Cardiac muscle cell (in vitro differentiated cells and primary cell): ENCODE results near the gene TMEM150A. TPM values are rescaled to one million over a fixed set of nuclear protein-coding genes. Genes with fewer than 3 reads are reported as not detected.
"Not testable (repeated sequence)": the region's sequence is repeated elsewhere in the genome, so short reads cannot be mapped to it uniquely, and the experiment has no call there.

Experiments
- DNase-seq, 2 donors: peaks; one replicate each; pipeline versions ENCODE4 v3.0.0 to v3.0.0-alpha.2; 2010 to 2017; ENCODE audit warnings: low read depth in 1 of 2, low spot score in 1 of 2
- H3K27ac ChIP-seq: fragments of 200-600 bp; sonication (generic); 2 replicates; pipeline ENCODE4 v1.5.1; 2016
- H3K27me3 ChIP-seq: fragments of 200-600 bp; sonication (generic); 2 replicates; pipeline ENCODE4 v1.6.0; 2016; ENCODE audit warnings: control low read depth
- H3K36me3 ChIP-seq: fragments of 200-600 bp; sonication (generic); 2 replicates; pipeline ENCODE4 v1.5.1; 2016; ENCODE audit warnings: control low read depth
- H3K4me1 ChIP-seq: fragments of 200-600 bp; sonication (generic); 2 replicates; pipeline ENCODE4 v1.8.1; 2017; ENCODE audit warnings: low read depth, mild to moderate bottlenecking, mixed run types
- H3K4me3 ChIP-seq: fragments of 200-600 bp; sonication (generic); 2 replicates; pipeline ENCODE4 v1.5.1; 2016; ENCODE audit warnings: mild to moderate bottlenecking
- H3K9me3 ChIP-seq: fragments of 200-600 bp; sonication (generic); 2 replicates; pipeline ENCODE4 v1.5.1; 2017; ENCODE audit warnings: low read depth, mild to moderate bottlenecking, control low read depth
- polyA plus RNA-seq: library from polyadenylated mRNA; unstranded; fragments of >200 nt; fragmentation: Nextera tagmentation; extraction: Ambion mirVana; gene quantifications from 2 replicates; pipeline ENCODE4 v1.2.1, GENCODE V29; 2016
- total RNA-seq: library from RNA; depleted of rRNA; stranded (reverse); fragments of >200 nt; gene quantifications from 2 replicates; pipeline ENCODE4 v1.2.3, GENCODE V29; 2016
- TF ChIP-seq, protein P1 (sequence below): IDR thresholded peaks from 2 replicates; pipeline ENCODE4 v1.5.1; 2012; ENCODE audit warnings: low read depth, mild to moderate bottlenecking, low read length

TMEM150A gene
- total and polyA plus RNA-seq, 2 experiments from 2014 or later, result 14.2 to 34.0 TPM

- Histone ChIP-seq H3K4me3 (no peak overlapping the region), H3K27ac (no peak overlapping the region), H3K36me3 (peaks cover 35% of the 10 kb centered on the region), H3K27me3 (no peaks in the 10 kb centered on the region), H3K9me3 (no peaks in the 10 kb centered on the region), H3K4me1 (peaks cover 7% of the 10 kb centered on the region)
- TF ChIP-seq, protein P1, sequence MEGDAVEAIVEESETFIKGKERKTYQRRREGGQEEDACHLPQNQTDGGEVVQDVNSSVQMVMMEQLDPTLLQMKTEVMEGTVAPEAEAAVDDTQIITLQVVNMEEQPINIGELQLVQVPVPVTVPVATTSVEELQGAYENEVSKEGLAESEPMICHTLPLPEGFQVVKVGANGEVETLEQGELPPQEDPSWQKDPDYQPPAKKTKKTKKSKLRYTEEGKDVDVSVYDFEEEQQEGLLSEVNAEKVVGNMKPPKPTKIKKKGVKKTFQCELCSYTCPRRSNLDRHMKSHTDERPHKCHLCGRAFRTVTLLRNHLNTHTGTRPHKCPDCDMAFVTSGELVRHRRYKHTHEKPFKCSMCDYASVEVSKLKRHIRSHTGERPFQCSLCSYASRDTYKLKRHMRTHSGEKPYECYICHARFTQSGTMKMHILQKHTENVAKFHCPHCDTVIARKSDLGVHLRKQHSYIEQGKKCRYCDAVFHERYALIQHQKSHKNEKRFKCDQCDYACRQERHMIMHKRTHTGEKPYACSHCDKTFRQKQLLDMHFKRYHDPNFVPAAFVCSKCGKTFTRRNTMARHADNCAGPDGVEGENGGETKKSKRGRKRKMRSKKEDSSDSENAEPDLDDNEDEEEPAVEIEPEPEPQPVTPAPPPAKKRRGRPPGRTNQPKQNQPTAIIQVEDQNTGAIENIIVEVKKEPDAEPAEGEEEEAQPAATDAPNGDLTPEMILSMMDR, result no peak
- no peak for DNase-seq
Measured at GRCh38 chr2:85619617-85620016, 17.1 kb upstream of the TMEM150A start.

DNA sequence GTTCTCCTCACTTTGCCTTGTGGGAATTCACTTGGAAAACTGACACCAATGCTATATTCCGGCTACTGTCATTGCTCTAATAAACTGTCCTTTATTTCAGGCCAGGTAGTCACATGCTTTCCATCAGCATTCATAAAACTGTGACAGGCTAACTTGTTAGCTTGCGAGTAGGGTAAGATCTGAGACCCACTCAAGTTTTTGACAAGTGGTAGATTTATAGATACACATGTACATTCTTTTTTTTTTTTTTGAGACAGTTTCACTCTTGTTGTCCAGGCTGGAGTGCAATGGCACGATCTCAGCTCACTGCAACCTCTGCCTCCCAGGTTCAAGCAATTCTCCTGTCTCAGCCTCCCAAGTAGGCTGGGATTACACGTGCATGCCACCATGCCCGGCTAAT, 15.2 kb upstream of the TMEM150A start:
- H3K27me3 ChIP-seq, H3K27ac ChIP-seq, H3K9me3 ChIP-seq, H3K4me1 ChIP-seq, DNase-seq, H3K4me3 ChIP-seq: not testable (repeated sequence)
- peaks cover 18% of the 10 kb centered on the region for H3K36me3 ChIP-seq

GRCh38 chr2:85615413-85615728, 12.9 kb upstream of the TMEM150A start:
- peak overlapping the region; percentile 85 for H3K27ac ChIP-seq
- H3K27me3 ChIP-seq, result no peaks in the 10 kb centered on the region
- TF ChIP-seq, protein P1, result no peak
- peaks cover 10% of the 10 kb centered on the region for H3K4me1 ChIP-seq
- DNase-seq, result no peak
- H3K36me3 ChIP-seq, result peaks cover 5% of the 10 kb centered on the region
- no peak overlapping the region for H3K4me3 ChIP-seq
- H3K9me3 ChIP-seq, result no peaks in the 10 kb centered on the region

GRCh38 chr2:85614757-85615156, 12.3 kb upstream of the TMEM150A start:
- H3K4me3 ChIP-seq, DNase-seq, H3K9me3 ChIP-seq, H3K36me3 ChIP-seq, H3K27ac ChIP-seq, H3K27me3 ChIP-seq, H3K4me1 ChIP-seq: not testable (repeated sequence)

- no peak for DNase-seq
- Histone ChIP-seq H3K27ac (peak overlapping the region; percentile 12), H3K36me3 (peaks cover 3% of the 10 kb centered on the region), H3K4me3 (no peak overlapping the region), H3K27me3 (no peaks in the 10 kb centered on the region), H3K9me3 (no peaks in the 10 kb centered on the region), H3K4me1 (peaks cover 10% of the 10 kb centered on the region)
- TF ChIP-seq, protein P1, result no peak
Measured at GRCh38 chr2:85613717-85614515, 11.4 kb upstream of the TMEM150A start.

DNA sequence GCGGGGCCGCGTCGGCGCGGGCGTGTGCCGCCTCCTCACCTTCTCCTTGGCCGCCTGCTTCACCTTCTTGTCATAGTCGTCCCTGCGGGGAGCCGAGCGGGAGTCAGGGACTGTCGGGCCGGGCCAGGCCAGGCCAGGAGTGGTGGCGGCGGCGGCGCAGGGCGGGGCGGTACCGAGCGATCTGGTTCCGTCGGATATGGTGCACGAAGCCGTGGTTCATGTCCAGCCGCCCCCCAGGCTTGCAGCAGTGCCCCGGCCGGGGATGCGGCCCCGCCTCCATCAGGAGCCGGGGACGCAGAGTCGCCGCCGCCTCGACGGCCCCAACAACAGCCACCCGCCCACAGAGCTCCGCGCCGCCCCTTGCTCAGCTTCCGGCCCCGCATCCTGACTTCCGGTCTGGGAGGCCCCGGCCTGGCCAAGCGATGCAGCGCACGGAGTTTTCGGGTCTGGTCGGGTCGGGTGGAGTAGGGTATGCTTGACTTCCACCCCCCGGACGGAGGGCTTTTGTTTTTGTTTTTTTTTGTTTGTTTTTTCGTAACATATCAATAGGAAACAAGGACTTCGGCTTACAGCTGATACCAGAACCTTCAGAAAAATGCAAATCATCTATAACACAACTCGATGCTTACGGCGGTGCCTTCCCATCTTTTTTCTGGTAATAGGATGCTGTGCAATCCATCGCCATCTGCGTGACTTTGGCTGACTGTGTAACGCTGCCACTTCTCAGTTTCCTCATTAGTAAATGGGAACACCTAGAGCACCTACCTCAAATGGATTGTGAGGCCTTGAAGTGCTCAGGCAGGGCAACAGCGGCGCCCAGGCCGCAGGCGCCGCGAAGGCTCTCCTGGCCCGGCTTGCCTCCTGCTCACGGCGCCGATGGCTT, 9.4 kb upstream of the TMEM150A start, which contains the start of gene C2orf68:
Gene C2orf68, minus strand, starts transcription at position 362 of the 883 bp plus-strand sequence. Its CDS starts 82 bp downstream, at position 280.
- peaks cover 6% of the 10 kb centered on the region for H3K4me1 ChIP-seq
- no peaks in the 10 kb centered on the region for H3K9me3 ChIP-seq
- DNase-seq, result peak; percentile 89 to 94
- H3K27ac ChIP-seq, result peak within 1 kb of the TSS; percentile 74
- peaks cover 5% of the 10 kb centered on the region for H3K36me3 ChIP-seq
- peak within 1 kb of the TSS; percentile 90 for H3K4me3 ChIP-seq
- H3K27me3 ChIP-seq, result no peaks in the 10 kb centered on the region
- TF ChIP-seq, protein P1, result no peak
